NOMO-1 (cell line): ENCODE results near the gene MIEN1.
"Not testable (repeated sequence)": the region's sequence is repeated elsewhere in the genome, so short reads cannot be mapped to it uniquely, and the experiment has no call there.

ENCODE experiments used
- DNase-seq, 2 experiments: peaks; one replicate each; lab custom pipeline; 2025; ENCODE audit not compliant: unreplicated experiment in 2 of 2; lab: John Stamatoyannopoulos, UW

Gene MIEN1

GRCh38 chr17:39742126-39742855 is 12.0 kb upstream of the MIEN1 start:
- no peak for DNase-seq

GRCh38 chr17:39740357-39741111 is 10.2 kb upstream of the MIEN1 start:
- no peak for DNase-seq

GRCh38 chr17:39739885-39740356 is 9.6 kb upstream of the MIEN1 start:
- no peak for DNase-seq

GRCh38 chr17:39738983-39739884 is 8.9 kb upstream of the MIEN1 start:
- no peak for DNase-seq

- DNase-seq = no peak
These were observed 8.2 kb upstream of the MIEN1 start for GRCh38 chr17:39738568-39738901.

- no peak for DNase-seq
These were observed 7.6 kb upstream of the MIEN1 start, which contains the start of gene GRB7 for GRCh38 chr17:39737760-39738567. TSS of gene GRB7 (plus strand) at chr17:39737938. CDS start at chr17:39742302, 4,364 bp downstream.

- DNase-seq = no peak
These were observed 7.0 kb upstream of the MIEN1 start for GRCh38 chr17:39737206-39737759.

GRCh38 chr17:39736319-39737165 is 6.2 kb upstream of the MIEN1 start:
- DNase-seq = no peak

- DNase-seq = no peak
These were observed 5.5 kb upstream of the MIEN1 start for GRCh38 chr17:39735882-39736281.

- DNase-seq = no peak
These were observed 2.3 kb upstream of the MIEN1 start for GRCh38 chr17:39732586-39732985.

GRCh38 chr17:39729280-39729851 is 966 bp downstream of the MIEN1 start:
- no peak for DNase-seq

- no peak for DNase-seq
These were observed 2.8 kb downstream of the MIEN1 start for GRCh38 chr17:39727556-39727955.

GRCh38 chr17:39726617-39727016 is 3.7 kb downstream of the MIEN1 start:
- DNase-seq = no peak

- not testable (repeated sequence) for DNase-seq
These were observed 4.4 kb downstream of the MIEN1 start for GRCh38 chr17:39725923-39726322.

GRCh38 chr17:39724731-39725130 is 5.6 kb downstream of the MIEN1 start:
- no peak for DNase-seq

- DNase-seq = no peak
These were observed 7.1 kb downstream of the MIEN1 start for GRCh38 chr17:39722965-39723848.

GRCh38 chr17:39722104-39722503 is 8.2 kb downstream of the MIEN1 start:
- DNase-seq = no peak
